Epithelial cell of esophagus (primary cell): ENCODE measurements around the gene HHIPL1.

Source experiments
- DNase-seq: peaks from one replicate; pipeline ENCODE4 v3.0.0; 2010; ENCODE audit warnings: low read depth
- H3K4me3 ChIP-seq: 2 replicates; pipeline ENCODE4 v1.5.1; 2011; ENCODE audit warnings: mild to moderate bottlenecking, low read length, control low read depth
- TF ChIP-seq, protein P1 (sequence below): IDR thresholded peaks from 2 replicates; pipeline ENCODE4 v1.5.1; 2011; ENCODE audit warnings: low read depth, mild to moderate bottlenecking, low read length, control low read depth, inconsistent platforms; ENCODE audit not compliant: insufficient read depth; ENCODE audit errors: missing control alignments

HHIPL1 gene

DNA sequence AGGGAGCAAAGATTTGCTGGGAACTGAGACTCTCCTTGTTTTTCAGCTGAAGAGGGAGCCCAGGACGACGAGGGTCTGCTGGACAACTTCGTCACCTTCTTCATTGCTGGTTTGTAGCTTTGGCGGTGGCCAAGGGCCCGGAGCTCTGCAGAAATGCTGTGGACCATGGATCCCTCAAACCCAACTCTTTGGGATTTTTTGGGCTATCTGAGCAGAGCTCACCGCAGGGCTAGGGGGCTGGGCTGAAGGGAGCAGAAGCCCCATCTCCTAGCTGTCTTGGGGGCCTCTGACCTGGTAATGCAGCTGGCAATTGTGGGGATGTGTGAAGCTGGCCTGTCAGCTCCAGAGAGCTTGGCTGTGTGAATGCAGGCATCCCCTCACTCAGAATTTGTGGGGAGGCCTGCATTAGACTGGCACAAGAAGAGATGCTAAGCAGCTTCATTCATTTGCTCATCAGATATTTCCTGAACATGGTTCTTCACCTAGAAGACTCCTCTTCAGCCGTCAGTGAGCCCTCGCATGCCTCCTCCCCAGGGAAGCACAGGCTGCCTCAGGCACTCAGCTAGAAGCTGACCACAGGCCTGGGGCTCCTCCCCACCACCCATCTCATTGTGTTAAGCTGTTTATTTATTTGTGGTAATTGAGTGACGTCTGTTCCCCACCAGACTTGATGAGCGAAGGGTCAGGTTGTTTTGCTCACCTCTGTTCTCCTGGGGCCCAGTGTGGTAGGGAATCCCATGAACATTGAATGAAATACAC is 71.3 kb downstream of the HHIPL1 start:
- no peak overlapping the region for H3K4me3 ChIP-seq
- TF ChIP-seq, protein P1, sequence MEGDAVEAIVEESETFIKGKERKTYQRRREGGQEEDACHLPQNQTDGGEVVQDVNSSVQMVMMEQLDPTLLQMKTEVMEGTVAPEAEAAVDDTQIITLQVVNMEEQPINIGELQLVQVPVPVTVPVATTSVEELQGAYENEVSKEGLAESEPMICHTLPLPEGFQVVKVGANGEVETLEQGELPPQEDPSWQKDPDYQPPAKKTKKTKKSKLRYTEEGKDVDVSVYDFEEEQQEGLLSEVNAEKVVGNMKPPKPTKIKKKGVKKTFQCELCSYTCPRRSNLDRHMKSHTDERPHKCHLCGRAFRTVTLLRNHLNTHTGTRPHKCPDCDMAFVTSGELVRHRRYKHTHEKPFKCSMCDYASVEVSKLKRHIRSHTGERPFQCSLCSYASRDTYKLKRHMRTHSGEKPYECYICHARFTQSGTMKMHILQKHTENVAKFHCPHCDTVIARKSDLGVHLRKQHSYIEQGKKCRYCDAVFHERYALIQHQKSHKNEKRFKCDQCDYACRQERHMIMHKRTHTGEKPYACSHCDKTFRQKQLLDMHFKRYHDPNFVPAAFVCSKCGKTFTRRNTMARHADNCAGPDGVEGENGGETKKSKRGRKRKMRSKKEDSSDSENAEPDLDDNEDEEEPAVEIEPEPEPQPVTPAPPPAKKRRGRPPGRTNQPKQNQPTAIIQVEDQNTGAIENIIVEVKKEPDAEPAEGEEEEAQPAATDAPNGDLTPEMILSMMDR: no peak
- DNase-seq: no peak

DNA sequence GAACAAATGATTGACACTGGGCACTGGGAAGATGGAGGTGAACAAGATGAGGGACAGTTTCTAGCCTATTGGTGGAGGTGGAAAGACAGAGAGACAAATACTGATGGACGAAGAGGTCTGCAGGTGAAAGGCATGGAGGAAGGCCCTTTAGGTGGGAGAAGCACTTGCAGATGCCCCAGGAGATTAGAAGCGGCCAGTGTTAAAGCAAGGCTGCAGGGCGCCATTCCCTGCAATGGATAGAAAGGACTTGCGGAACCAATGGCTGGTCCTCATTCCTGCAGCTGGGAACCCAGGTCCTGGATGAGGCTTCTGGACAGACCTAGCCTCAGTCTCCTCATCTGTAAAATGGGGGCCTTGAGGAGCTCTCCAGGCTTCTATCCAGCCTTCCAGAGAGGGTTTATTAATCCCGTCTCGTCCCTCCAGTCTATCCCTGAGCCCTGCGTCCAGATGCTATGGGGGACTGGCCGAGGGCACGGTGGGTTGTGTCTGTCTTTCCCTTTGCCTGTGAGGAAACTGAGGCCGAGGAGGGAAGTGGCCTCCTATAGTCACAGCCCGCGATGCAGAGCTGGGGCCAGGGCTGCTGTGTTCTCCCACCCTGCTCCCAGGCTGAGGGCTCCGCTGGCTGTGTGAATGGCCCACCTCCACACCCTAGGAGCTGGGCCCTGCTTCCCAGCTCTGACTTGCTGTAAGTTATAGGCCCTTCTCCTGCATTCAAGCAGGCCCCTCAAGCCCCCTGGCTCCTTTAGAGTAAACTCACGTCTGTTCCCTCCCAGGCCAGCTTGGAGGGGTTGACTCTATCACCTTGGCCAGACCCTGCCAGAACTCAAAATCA is 72.1 kb downstream of the HHIPL1 start:
- no peak overlapping the region for H3K4me3 ChIP-seq
- TF ChIP-seq, protein P1: no peak
- DNase-seq: no peak

DNA sequence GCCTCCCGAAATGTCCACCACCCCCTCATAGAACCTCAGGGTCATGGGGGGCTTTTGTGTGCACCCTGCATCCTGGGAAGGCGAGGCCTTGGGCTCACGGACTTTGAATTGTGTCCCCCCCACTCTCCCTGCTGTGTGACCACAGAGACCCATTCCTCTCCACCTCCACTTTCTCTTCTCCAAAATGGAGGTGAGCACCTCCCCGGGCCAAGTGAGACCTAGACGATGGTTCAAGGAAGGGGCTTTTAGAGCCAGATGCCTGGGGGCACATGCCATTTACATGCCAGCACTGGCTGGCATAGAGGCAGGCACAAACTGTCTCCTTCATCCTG is 72.7 kb downstream of the HHIPL1 start:
- TF ChIP-seq, protein P1: no peak
- no peak for DNase-seq
- no peak overlapping the region for H3K4me3 ChIP-seq

DNA sequence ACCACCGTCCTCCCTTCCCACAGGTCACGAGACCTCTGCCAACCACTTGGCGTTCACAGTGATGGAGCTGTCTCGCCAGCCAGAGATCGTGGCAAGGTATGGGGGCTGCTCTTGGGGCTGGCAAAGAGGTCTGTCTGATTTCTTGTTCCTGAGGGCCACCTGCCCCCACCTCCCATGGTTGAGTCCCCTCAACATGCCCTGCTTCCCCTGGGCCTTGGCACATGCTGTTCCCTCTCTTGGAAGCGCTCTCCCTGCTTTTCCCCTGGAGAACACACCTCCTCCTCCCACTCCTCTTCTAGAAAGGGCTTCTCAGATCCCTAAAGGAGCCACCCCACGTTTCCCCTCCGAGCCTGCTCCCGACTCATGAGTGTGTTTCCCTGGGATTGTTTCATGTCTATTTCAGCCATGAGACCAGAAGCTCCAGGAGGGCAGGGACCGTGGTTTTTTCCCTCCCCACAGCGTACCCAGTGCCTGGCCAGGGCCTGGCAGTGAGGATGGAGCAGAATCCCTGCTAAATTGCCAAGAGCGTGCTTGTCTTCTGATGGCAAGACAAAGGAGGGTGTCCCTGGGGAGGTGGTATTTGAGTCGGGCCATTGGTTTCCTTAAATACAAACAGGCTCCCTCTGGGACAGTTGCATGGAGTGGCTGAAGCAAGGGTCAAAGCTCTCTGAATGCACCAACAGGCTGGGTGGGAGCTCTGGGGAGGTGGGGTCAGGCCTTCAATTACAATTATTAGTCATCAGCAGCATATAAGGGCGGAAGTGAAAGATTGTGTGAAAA is 73.3 kb downstream of the HHIPL1 start:
- DNase-seq: no peak
- no peak overlapping the region for H3K4me3 ChIP-seq
- TF ChIP-seq, protein P1: no peak

DNA sequence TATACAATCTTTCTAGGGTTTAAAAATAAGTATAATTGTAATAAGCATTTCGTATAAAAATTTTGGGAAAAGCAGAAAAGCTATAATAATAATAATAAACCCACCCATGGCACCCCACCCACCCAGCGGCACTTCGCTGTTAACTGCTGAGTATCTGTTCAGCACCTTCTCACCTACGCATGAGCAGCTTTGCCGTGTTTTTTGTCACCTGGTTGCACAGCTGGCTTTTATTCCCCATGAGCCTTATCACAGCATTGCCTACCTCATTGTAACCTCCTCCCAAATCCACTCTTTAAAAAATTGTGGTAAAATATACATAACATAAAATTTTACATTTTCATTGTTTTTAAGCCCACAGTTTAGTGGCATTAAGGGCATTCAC is 73.9 kb downstream of the HHIPL1 start:
- no peak for DNase-seq
- TF ChIP-seq, protein P1: no peak
- H3K4me3 ChIP-seq: no peak overlapping the region

DNA sequence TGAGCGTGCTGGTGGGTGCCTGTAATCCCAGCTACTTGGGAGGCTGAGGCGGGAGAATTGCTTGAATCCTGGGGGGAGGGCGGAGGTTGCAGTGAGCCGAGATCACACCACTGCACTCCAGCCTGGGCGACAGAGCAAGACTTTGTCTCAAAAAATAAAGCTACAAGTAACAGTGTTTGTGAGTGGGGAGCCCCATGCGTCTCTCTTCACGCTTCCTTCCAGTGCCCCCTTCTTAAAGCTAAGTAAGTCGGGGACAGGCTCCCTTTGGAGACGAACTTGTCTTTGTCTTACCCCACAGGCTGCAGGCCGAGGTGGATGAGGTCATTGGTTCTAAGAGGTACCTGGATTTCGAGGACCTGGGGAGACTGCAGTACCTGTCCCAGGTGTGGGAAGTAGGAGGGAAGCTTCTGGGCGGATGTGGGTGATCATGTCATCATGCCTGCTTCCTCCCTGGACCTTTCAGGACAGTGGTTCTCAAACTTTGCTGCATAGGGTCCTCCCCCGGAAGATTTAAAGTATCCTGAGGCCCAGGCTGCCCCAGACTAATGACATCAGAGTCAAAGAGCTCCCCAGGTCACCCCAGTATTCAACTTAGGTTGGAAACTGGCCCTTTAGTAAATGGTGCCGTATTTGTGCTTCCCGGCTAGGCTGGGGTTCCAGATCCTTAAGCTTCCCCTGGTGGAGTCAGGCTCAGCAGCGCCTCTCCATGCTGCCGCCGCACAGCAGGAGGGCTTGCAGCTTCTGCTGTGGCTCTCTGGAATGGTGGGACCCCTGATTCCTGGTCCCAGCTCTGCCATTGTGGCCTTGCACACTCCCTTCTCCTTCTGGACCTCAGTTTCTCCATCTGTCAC is 76.2 kb downstream of the HHIPL1 start:
- TF ChIP-seq, protein P1: no peak
- DNase-seq: no peak
- H3K4me3 ChIP-seq: no peak overlapping the region
